Muscle of leg (tissue), 11 donors: Measurements from ENCODE around the gene SLC12A8. TPM values are rescaled to one million over a fixed set of nuclear protein-coding genes. Genes with fewer than 3 reads are reported as not detected.

ENCODE experiments used
- DNase-seq: peaks from one replicate; pipeline ENCODE4 v3.0.0; 2013
- H3K27ac ChIP-seq: one replicate; pipeline ENCODE4 v1.5.1; 2013; ENCODE audit warnings: mild to moderate bottlenecking, low read length, control low read depth
- H3K27me3 ChIP-seq: one replicate; pipeline ENCODE4 v1.6.1; 2013; ENCODE audit warnings: low read length; ENCODE audit not compliant: control insufficient read depth, insufficient read depth
- H3K36me3 ChIP-seq: one replicate; pipeline ENCODE4 v1.6.1; 2013; ENCODE audit warnings: low read length; ENCODE audit not compliant: control insufficient read depth, insufficient read depth
- H3K4me1 ChIP-seq: one replicate; pipeline ENCODE4 v1.6.1; 2013; ENCODE audit warnings: low read length; ENCODE audit not compliant: control insufficient read depth, insufficient read depth
- H3K4me3 ChIP-seq: one replicate; pipeline ENCODE4 v1.5.1; 2013; ENCODE audit warnings: low read length, control low read depth
- H3K9me3 ChIP-seq: replicated peaks from 2 replicates; pipeline ENCODE4 v1.6.1; 2013; ENCODE audit warnings: low read depth, low read length; ENCODE audit not compliant: control insufficient read depth
- WGBS: methylation state at CpG from one replicate; pipeline ENCODE4 v1.1.5; 2013; ENCODE audit warnings: missing lambda C conversion rate; ENCODE audit not compliant: insufficient coverage; 5-methylcytosine and 5-hydroxymethylcytosine counted together
- polyA plus RNA-seq, 8 donors: library from polyadenylated mRNA; unstranded; fragments of 120-200 nt; gene quantifications; one replicate each; pipeline versions ENCODE4 v1.2.1 to v1.2.3, GENCODE V29; 2013; ENCODE audit warnings: inconsistent platforms in 1 of 8, low replicate concordance in 1 of 8; ENCODE audit not compliant: insufficient read length in 8 of 8, insufficient read depth in 1 of 8
- total RNA-seq: library from RNA; stranded (reverse); fragments of 120-200 nt; gene quantifications from one replicate; pipeline ENCODE4 v1.2.4, GENCODE V29; 2013

The SLC12A8 gene
- total and polyA plus RNA-seq, 9 donors: 0.31 to 2.2 (median 0.68) TPM

DNA sequence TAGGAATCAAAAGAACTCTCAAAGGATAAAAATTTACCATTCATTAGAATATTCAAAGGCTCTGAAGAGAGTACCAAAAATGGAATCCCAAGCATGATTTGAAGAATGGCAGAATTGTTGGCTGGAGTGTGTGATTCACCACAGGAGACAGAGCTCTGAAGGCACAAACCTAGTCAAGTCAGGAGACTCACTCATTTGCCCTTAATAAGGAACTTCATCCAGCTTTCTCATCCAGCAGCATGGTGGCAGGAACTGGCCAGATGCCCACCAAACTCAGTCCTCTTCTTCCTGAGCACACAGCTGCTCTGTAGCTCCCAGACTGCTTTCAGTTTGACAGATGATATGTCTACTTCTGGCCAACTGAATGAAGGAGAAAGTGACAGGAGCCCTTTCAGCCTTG is 140.2 kb downstream of the SLC12A8 start:
- DNase-seq: peak; percentile 54
- Histone ChIP-seq H3K27ac (no peak overlapping the region), H3K36me3 (no peaks in the 10 kb centered on the region)

DNA sequence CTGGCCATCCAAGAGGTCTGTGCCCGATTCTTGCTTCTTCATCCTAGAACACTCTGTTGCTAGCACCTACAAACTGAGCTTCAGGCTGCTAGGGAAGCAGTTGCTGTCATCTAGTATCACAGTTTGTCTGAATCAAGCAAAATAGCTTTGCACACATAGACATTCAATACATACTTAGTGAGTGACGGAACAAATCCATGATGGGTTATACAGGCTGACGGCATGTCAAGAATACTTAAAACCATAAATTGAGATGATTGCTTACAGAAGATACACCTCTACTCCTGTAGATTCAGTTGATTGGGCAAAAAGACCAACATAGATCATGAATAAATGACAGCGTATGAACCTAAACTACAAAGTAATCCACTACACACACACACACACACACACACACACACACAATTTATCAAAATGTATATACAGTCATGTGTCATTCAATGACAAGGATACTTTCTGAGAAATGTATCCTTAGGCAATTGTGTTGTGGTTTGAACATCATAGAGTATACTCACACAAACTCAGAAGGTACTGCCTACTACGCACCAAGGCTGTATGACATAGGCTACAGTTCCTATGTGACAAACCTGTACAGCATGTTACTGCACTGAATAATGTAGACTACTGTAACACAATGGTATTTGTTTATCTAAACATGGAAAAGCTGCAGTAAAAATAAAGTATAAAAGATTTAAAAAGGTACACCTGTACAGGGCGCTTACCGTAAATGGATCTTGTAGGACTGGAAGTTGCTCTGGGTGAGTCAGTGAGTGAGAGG is 142.4 kb downstream of the SLC12A8 start:
- H3K27me3 ChIP-seq: no peaks in the 10 kb centered on the region
- peaks cover 11% of the 10 kb centered on the region for H3K4me1 ChIP-seq
- whole genome bisulfite sequencing: 100% methylated on average over 3 of the region's 7 CpGs
- no peak overlapping the region for H3K4me3 ChIP-seq
- no peaks in the 10 kb centered on the region for H3K9me3 ChIP-seq
- no peak for DNase-seq
- H3K27ac ChIP-seq: no peak overlapping the region
- H3K36me3 ChIP-seq: no peaks in the 10 kb centered on the region

More for the DNA sequence above, 140.2 kb downstream of the SLC12A8 start:
- no peak overlapping the region for H3K4me3 ChIP-seq
- no peaks in the 10 kb centered on the region for H3K9me3 ChIP-seq
- H3K27me3 ChIP-seq: no peaks in the 10 kb centered on the region
- H3K4me1 ChIP-seq: peaks cover 11% of the 10 kb centered on the region

DNA sequence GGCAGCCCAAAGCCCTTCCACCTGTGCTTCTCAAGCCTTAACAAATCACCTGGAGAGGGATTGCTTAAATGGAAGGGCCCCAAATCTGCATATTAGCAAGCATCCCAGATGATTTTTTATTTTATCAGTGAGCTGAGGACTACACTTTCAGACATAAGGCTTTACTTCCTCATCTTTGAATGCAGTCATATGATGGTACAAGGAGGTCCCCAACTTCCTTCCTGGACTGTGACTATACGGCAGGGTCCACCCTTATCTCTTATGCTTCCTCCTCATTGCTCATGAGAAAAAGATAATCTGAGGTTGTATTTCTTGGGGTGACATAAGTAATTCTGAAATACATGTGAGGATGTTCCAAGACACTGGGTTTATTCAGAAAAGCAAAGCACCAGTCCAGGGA is 143.1 kb downstream of the SLC12A8 start:
- Histone ChIP-seq H3K9me3 (no peaks in the 10 kb centered on the region), H3K4me1 (peaks cover 11% of the 10 kb centered on the region), H3K36me3 (no peaks in the 10 kb centered on the region), H3K27ac (no peak overlapping the region), H3K27me3 (no peaks in the 10 kb centered on the region), H3K4me3 (no peak overlapping the region)
- DNase-seq: no peak
- WGBS: no CpG with 5 or more reads among the region's 1 CpG

GRCh38 chr3:125068265-125068664 is 144.3 kb downstream of the SLC12A8 start:
- no peak for DNase-seq
- no peaks in the 10 kb centered on the region for H3K9me3 ChIP-seq
- H3K27me3 ChIP-seq: no peaks in the 10 kb centered on the region
- 100% methylated on average over 1 of the region's 4 CpGs for WGBS
- no peak overlapping the region for H3K27ac ChIP-seq
- peaks cover 6% of the 10 kb centered on the region for H3K4me1 ChIP-seq
- no peak overlapping the region for H3K4me3 ChIP-seq
- H3K36me3 ChIP-seq: no peaks in the 10 kb centered on the region

GRCh38 chr3:125067225-125067624 is 145.3 kb downstream of the SLC12A8 start:
- H3K9me3 ChIP-seq: no peaks in the 10 kb centered on the region
- H3K27me3 ChIP-seq: no peaks in the 10 kb centered on the region
- no peak overlapping the region for H3K27ac ChIP-seq
- DNase-seq: no peak
- H3K4me1 ChIP-seq: peaks cover 3% of the 10 kb centered on the region
- H3K36me3 ChIP-seq: no peaks in the 10 kb centered on the region
- WGBS: 85% methylated on average over 1 of the region's 3 CpGs
- H3K4me3 ChIP-seq: no peak overlapping the region

- H3K27me3 ChIP-seq: no peaks in the 10 kb centered on the region
- no peaks in the 10 kb centered on the region for H3K9me3 ChIP-seq
- peaks cover 10% of the 10 kb centered on the region for H3K4me1 ChIP-seq
- WGBS: 60% methylated on average over 5 of the region's 7 CpGs
- H3K36me3 ChIP-seq: no peaks in the 10 kb centered on the region
- H3K4me3 ChIP-seq: no peak overlapping the region
- no peak for DNase-seq
- no peak overlapping the region for H3K27ac ChIP-seq
Measured at GRCh38 chr3:125062904-125063618, 149.5 kb downstream of the SLC12A8 start.

DNA sequence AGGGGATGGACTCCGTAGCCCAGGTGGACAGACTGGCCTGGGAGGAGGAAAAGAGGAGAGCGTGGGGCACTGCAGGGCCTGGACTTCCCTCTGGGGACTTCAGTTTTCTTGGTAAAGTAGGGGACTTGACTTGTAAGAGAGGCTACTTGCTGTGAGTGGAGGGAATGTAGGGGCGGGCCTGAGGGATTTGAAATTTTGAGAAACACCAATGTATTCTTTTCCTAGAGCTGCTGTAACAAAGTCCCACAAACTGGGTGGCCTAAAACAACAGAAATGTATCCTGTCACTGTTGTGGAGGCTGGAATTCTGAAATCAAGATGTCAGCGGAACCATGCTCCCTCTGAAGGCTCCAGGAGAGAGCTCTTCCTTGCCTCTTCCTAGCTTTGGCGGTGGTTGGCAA is 150.9 kb downstream of the SLC12A8 start:
- Histone ChIP-seq H3K4me1 (peaks cover 16% of the 10 kb centered on the region), H3K9me3 (no peaks in the 10 kb centered on the region), H3K27ac (no peak overlapping the region), H3K27me3 (no peaks in the 10 kb centered on the region), H3K4me3 (no peak overlapping the region), H3K36me3 (no peaks in the 10 kb centered on the region)
- 85% methylated on average over 4 of the region's 5 CpGs for WGBS
- DNase-seq: no peak

DNA sequence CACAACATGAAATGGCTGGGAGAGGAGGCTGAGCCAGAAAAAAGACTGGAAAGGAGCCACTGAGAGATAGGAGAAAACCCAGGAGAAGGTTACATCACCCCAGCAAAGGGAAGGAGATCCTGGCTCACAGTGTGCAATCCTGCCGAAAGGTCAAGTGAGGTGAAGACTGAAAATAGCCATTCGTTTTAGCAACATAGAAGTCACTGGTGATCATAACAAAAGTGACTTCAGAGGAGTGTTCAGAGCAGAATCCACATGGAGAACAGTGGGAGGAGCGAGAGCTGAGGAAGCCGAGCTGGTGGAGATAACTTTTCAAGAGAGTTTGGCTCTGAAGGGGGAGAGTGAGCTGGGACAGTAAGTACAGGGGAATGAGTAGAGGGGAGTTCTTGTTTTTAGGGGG is 151.4 kb downstream of the SLC12A8 start:
- H3K9me3 ChIP-seq: no peaks in the 10 kb centered on the region
- 44% methylated on average over 4 of the region's 4 CpGs for WGBS
- DNase-seq: peak; percentile 92
- no peak overlapping the region for H3K27ac ChIP-seq
- no peaks in the 10 kb centered on the region for H3K36me3 ChIP-seq
- no peaks in the 10 kb centered on the region for H3K27me3 ChIP-seq
- peaks cover 21% of the 10 kb centered on the region for H3K4me1 ChIP-seq
- no peak overlapping the region for H3K4me3 ChIP-seq

GRCh38 chr3:125059488-125060245 is 152.9 kb downstream of the SLC12A8 start:
- no peaks in the 10 kb centered on the region for H3K36me3 ChIP-seq
- no peak overlapping the region for H3K4me3 ChIP-seq
- WGBS: 80% methylated on average over 6 of the region's 7 CpGs
- DNase-seq: no peak
- no peak overlapping the region for H3K27ac ChIP-seq
- H3K4me1 ChIP-seq: peaks cover 24% of the 10 kb centered on the region
- no peaks in the 10 kb centered on the region for H3K27me3 ChIP-seq
- H3K9me3 ChIP-seq: no peaks in the 10 kb centered on the region

DNA sequence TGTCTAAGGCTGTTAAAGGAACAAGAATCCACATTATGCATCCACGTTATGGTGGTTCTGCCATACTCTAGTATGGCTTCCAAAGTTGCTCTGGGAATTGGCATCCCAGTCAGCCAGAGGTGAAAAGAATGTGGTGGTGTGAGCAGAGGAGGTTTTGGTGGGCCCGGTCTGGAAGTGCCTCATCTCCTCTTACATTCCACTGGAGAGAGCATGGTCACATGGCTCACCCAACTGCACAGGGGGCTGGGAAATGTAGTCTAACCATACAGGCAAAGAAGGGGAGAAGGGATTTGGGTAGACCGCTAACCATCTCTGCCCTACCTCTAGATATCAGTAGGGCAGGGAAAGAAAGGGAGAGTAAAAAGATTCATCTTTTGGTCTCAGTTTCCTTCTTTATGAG is 153.6 kb downstream of the SLC12A8 start:
- no peak for DNase-seq
- Histone ChIP-seq H3K9me3 (no peaks in the 10 kb centered on the region), H3K27me3 (no peaks in the 10 kb centered on the region), H3K4me3 (no peak overlapping the region), H3K27ac (no peak overlapping the region), H3K4me1 (peaks cover 25% of the 10 kb centered on the region), H3K36me3 (no peaks in the 10 kb centered on the region)
- WGBS: 100% methylated on average over 1 of the region's 3 CpGs
